Measurements from ENCODE around the gene CHSY1. TPM values are rescaled to one million over a fixed set of nuclear protein-coding genes. Genes with fewer than 3 reads are reported as not detected.
A peak's percentile ranks its signal among the peaks of the same experiment; 100 is the strongest.
"Not testable (repeated sequence)": the region's sequence is repeated elsewhere in the genome, so short reads cannot be mapped to it uniquely, and the experiment has no call there.

The CHSY1 gene
- total RNA-seq = 10 to 100 TPM; 50.5 to 59.4 TPM

DNA sequence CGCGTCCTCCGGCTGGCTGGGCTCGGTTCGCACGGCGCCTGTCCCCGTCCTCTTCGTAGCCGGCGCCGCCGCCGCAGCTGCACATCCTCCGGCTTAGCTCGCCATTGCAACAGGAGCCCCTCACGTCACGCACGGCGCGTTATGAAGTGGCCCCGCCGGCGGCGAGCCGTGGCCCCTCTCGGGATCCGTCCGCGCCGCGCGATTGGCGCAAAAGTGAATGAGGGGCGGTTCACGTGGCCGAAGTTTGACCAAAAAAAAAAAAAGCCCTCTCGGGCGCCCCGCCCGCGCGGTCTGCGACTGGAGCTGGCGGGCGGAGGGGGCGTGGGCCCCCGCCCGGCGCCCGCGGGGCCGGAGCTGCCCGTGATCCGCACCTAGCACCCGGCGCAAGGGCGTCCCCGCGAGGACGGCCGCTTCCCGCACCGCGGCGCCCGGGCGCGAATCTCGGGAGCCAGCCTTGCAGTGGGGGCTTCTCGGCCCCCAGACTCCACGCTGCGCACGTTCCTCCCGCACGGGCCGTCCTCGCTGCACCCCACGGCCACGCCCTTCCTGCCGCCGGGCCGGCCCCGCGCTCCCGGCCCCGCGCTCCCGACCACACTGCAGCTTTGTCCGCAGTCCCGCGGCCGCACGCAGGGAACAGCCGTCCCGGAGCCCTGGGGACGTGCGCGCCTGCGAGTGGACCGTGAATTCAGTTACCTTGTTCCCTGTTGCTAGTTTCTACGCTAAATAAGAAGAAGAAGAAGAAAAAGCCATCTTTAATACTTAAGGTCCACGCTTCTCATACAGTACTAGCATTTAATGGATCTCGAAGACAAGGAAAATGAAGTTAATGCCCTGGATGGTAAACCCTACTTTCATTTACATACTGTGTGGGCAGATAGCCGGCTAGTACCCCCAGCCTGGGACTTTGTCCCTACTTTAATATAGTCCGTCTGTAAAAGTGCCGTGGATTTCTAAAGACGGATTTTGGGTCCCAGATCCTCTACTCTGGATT is at the start of gene CHSY1:
Gene CHSY1 (minus strand): TSS at position 219 of the 991 bp plus-strand sequence. CDS start 592 bp downstream, outside the sequence.
- CTCF ChIA-PET = interaction anchor here (0.7 to 20.8 kb wide), 17 partner anchors 8 to 654 kb away, joined by 3 to 244 read pairs (median 4); no protein-coding TSS in a partner anchor
- peak; percentile 82 for ATAC-seq

GRCh38 chr15:101296418-101297405 is 44.9 kb upstream of the CHSY1 start:
- DNase-seq (no peak), ATAC-seq (no peak)
- CTCF ChIA-PET = interaction anchor here (0.6 to 7.4 kb wide), 11 partner anchors 8 to 357 kb away, joined by 3 to 40 read pairs (median 4); no protein-coding TSS in a partner anchor
- no peaks in the 10 kb centered on the region for H3K9me3 Mint-ChIP-seq (ENCODE audit: low read depth)
- peak overlapping the region; percentile 95 for H3K4me3 Mint-ChIP-seq
- H3K27ac Mint-ChIP-seq = no peak overlapping the region
- H3K4me1 Mint-ChIP-seq = peaks cover 31% of the 10 kb centered on the region
- no peaks in the 10 kb centered on the region for H3K27me3 Mint-ChIP-seq
- H3K36me3 Mint-ChIP-seq = peaks cover 21% of the 10 kb centered on the region

More for the DNA sequence above, at the start of gene CHSY1:
- Mint-ChIP-seq H3K36me3 (peaks cover 21% of the 10 kb centered on the region), H3K9me3 (ENCODE audit: low read depth) (no peaks in the 10 kb centered on the region), H3K4me3 (peak within 1 kb of the TSS; percentile 85), H3K27ac (peak within 1 kb of the TSS; percentile 89), H3K27me3 (no peaks in the 10 kb centered on the region), H3K4me1 (peaks cover 69% of the 10 kb centered on the region)
- peak; percentile 92 for DNase-seq

DNA sequence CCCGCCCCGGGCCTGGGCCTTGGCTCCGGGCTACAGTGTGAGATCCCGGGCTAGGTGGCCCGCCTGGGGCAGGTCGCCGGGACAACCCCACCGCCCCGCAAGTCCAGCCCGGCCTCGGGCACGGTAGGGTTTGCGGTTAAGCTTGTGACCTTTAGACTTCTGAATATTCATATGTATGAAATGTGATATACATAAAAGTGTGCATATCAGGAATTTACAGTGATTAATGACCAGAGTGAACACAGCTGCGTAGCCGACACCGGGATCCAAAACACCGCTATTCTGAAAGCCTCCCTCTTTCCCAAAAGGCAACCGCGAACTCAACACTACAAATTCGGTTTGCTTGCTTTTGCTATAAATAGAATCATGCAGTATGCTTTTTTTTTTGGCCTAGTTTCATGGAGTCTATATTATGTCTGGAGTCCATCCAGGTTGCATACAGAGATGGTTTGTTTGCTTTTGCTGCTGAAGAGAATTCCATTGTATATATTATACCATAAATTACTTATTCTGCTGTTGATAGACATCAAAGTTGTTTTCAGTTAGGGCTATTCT is 43.8 kb upstream of the CHSY1 start:
- Mint-ChIP-seq H3K9me3 (ENCODE audit: low read depth) (no peaks in the 10 kb centered on the region), H3K4me1 (peaks cover 37% of the 10 kb centered on the region), H3K27me3 (no peaks in the 10 kb centered on the region), H3K27ac (peak overlapping the region; percentile 94), H3K36me3 (peaks cover 25% of the 10 kb centered on the region), H3K4me3 (peak overlapping the region; percentile 95)
- no peak for ATAC-seq
- DNase-seq = no peak
- CTCF ChIA-PET = interaction anchor here (0.8 to 3.9 kb wide), 11 partner anchors 11 to 359 kb away, joined by 3 to 19 read pairs (median 4); no protein-coding TSS in a partner anchor

DNA sequence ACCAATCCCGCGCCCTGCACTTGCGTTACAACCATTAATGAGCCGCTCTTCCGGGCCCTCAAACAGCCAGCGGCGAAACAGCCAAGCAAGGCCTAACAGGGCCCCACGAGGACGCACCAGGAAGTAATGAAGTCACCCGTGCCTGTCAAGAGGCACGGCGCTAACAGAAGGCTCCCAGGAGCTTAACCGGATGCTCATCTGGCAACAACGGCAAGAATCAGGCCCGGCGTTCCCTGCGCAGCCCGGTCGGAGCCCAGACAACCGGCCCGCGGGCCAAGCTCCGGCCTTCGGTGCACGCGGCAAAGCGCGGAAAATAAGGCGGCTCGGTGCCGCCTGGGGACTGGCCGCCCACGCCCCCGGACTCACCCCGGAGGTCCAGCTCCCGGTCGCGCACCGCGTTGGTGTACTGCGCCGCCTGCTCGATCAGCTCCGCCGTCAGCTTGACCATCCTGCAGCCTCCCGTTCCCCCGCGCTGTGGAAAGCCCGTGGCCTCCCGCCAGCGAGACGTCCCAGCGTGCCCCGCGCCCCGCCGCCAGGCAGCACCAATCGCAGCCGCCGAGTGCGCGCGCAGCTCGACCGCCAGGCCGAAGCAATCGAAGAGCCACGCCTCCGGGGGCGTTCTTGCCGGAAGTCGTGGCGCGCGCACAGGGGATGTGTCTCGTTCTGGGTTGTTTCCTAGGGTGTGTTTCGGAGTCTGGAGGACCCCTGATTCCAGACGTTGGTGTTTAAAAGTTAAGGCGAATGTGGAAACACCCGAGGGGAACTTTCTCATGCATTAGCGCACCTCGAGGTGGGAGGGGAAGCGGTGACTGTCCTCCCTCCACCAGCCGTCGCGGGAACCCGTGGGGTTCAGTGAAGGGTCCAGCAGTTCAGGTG is 43.1 kb upstream of the CHSY1 start, which contains the start of gene SNRPA1:
Gene SNRPA1 (minus strand): TSS at position 518 of the 876 bp plus-strand sequence. CDS start 70 bp downstream, at position 448.
- H3K4me3 Mint-ChIP-seq = peak within 1 kb of the TSS; percentile 95
- CTCF ChIA-PET = interaction anchor here (1.1 to 3.9 kb wide), 14 partner anchors 8 to 359 kb away, joined by 3 to 19 read pairs (median 5); no protein-coding TSS in a partner anchor
- DNase-seq (peak; percentile 97), ATAC-seq (peak; percentile 89)
- H3K36me3 Mint-ChIP-seq = peaks cover 31% of the 10 kb centered on the region
- H3K9me3 Mint-ChIP-seq (ENCODE audit: low read depth) = no peaks in the 10 kb centered on the region
- peaks cover 44% of the 10 kb centered on the region for H3K4me1 Mint-ChIP-seq
- no peaks in the 10 kb centered on the region for H3K27me3 Mint-ChIP-seq
- peak within 1 kb of the TSS; percentile 94 for H3K27ac Mint-ChIP-seq

DNA sequence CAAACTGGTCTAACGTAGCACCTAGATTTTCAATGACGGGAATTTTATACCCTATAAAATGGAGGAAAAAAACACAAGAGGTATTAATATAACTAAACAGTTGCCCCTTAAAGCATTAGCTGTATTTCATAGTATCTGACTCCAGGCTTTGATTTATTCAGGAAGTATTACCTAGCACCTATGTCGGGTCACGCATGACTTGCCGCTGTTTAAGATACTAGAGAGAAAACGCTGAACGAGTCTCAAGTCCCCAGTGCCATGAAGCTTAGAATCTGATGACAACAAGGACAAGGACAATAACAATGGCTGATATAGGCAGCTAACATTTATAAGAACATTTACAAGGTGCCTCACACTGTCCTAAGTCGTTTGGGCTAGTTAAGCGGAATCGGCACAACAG is 41.3 kb upstream of the CHSY1 start:
- ATAC-seq = no peak
- Mint-ChIP-seq H3K4me1 (peaks cover 56% of the 10 kb centered on the region), H3K27ac (peak overlapping the region; percentile 94), H3K4me3 (peak overlapping the region; percentile 95), H3K36me3 (peaks cover 43% of the 10 kb centered on the region), H3K27me3 (no peaks in the 10 kb centered on the region), H3K9me3 (ENCODE audit: low read depth) (no peaks in the 10 kb centered on the region)
- no peak for DNase-seq
- CTCF ChIA-PET = interaction anchor here (1.0 to 3.9 kb wide), 9 partner anchors 7 to 357 kb away, joined by 3 to 19 read pairs (median 9); no protein-coding TSS in a partner anchor

DNA sequence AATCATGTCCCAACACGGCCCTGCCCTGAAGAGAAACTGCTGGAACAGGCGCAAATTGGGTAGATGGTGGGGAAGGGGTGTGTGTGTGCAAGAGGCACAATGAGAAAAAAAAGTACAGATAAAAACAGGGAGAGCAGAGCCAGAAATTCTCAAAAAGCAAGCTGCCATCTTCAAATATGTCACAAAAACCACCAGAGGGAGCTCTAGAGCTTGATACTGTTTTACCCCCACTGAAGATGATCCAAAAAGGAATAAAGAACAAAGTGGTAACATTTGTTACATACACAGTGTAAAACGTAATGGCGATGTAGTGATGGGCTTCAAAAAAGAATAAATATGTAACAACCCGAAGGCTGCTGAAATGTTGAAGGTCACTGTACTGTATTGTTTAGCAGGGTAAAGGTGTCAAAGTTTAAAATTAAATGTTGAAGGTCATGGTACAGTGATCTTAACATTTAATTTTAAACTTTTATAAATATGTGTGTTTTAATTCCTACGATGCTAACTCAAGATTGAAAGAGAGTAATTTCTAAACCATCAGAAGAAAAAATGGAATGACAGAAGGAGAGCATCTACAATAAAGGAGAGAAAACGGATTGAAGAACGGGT is 37.2 kb upstream of the CHSY1 start:
- CTCF ChIA-PET = interaction anchor here (0.8 to 6.2 kb wide), 25 partner anchors 9 to 674 kb away, joined by 3 to 44 read pairs (median 5); partner anchors contain the start of genes CHSY1 and TM2D3
- Mint-ChIP-seq H3K27ac (peak overlapping the region; percentile 70), H3K27me3 (no peaks in the 10 kb centered on the region), H3K4me3 (no peak overlapping the region), H3K4me1 (peaks cover 61% of the 10 kb centered on the region), H3K36me3 (peaks cover 73% of the 10 kb centered on the region), H3K9me3 (ENCODE audit: low read depth) (no peaks in the 10 kb centered on the region)
- DNase-seq (no peak), ATAC-seq (peak; percentile 52)

GRCh38 chr15:101287342-101287741 is 35.5 kb upstream of the CHSY1 start:
- Mint-ChIP-seq H3K36me3 (peaks cover 73% of the 10 kb centered on the region), H3K27ac (peak overlapping the region; percentile 41), H3K4me1 (peaks cover 51% of the 10 kb centered on the region)
- ATAC-seq; H3K9me3 Mint-ChIP-seq (ENCODE audit: low read depth); H3K27me3 Mint-ChIP-seq; DNase-seq; H3K4me3 Mint-ChIP-seq: not testable (repeated sequence)
- CTCF ChIA-PET = interaction anchor here (0.7 to 6.2 kb wide), 10 partner anchors 9 to 364 kb away, joined by 3 to 44 read pairs (median 11); no protein-coding TSS in a partner anchor

GRCh38 chr15:101286471-101287114 is 34.7 kb upstream of the CHSY1 start:
- Mint-ChIP-seq H3K36me3 (peaks cover 71% of the 10 kb centered on the region), H3K4me1 (peaks cover 44% of the 10 kb centered on the region), H3K4me3 (no peak overlapping the region), H3K27ac (peak overlapping the region; percentile 62), H3K9me3 (ENCODE audit: low read depth) (no peaks in the 10 kb centered on the region), H3K27me3 (no peaks in the 10 kb centered on the region)
- no peak for ATAC-seq
- CTCF ChIA-PET = interaction anchor here (0.9 to 6.2 kb wide), 9 partner anchors 8 to 355 kb away, joined by 3 to 44 read pairs (median 4); partner anchors contain the start of gene SNRPA1
- DNase-seq = no peak

DNA sequence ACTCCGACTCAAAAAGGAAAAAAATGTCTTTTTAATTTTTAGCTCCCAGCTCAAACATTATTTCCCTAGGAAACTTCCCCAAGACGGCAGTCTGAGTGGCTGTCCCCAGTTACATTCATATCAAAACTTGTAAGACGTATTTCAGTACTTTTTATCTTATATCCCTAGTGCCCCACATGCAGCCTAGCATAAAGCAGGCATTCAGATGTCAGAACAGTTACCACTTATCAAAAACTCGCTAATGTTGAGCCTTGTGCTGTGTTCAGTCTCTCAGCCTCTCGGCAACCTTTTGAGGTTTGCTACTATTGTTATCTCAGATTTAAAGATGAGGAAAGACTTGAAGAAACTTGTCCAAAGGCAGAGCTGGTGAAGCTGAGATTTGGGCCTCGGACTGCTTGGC is 32.1 kb upstream of the CHSY1 start:
- H3K27ac Mint-ChIP-seq = no peak overlapping the region
- CTCF ChIA-PET = interaction anchor here (1.0 to 2.8 kb wide), 3 partner anchors 10 to 275 kb away, joined by 3 to 9 read pairs (median 5); partner anchors contain the start of gene SNRPA1
- ATAC-seq = no peak
- H3K9me3 Mint-ChIP-seq (ENCODE audit: low read depth) = no peaks in the 10 kb centered on the region
- H3K4me1 Mint-ChIP-seq = peaks cover 26% of the 10 kb centered on the region
- no peak overlapping the region for H3K4me3 Mint-ChIP-seq
- no peak for DNase-seq
- peaks cover 69% of the 10 kb centered on the region for H3K36me3 Mint-ChIP-seq
- H3K27me3 Mint-ChIP-seq = no peaks in the 10 kb centered on the region

GRCh38 chr15:101280007-101280406 is 28.2 kb upstream of the CHSY1 start:
- peaks cover 22% of the 10 kb centered on the region for H3K4me1 Mint-ChIP-seq
- H3K27ac Mint-ChIP-seq = no peak overlapping the region
- H3K27me3 Mint-ChIP-seq = no peaks in the 10 kb centered on the region
- H3K36me3 Mint-ChIP-seq = peaks cover 44% of the 10 kb centered on the region
- no peak for ATAC-seq
- no peak for DNase-seq
- H3K9me3 Mint-ChIP-seq (ENCODE audit: low read depth) = no peaks in the 10 kb centered on the region
- CTCF ChIA-PET = interaction anchor here (1.5 kb wide), 1 partner anchor 20 kb away, joined by 3 read pairs; no protein-coding TSS in a partner anchor
- no peak overlapping the region for H3K4me3 Mint-ChIP-seq

Data from activated CD8-positive, alpha-beta memory T cell treated with anti-CD3 and anti-CD28 coated beads, Interleukin-2, amount 10 ng/mL, durations not matched to agents 7 days and 5 days (primary cell).